GM19328 (cell line): ENCODE results near the gene IDI1.

Experiments
- ATAC-seq: cut with Tn5 transposase; IDR thresholded peaks from one replicate; pipeline ENCODE4 v1.9.1; 2021; ENCODE audit warnings: mild to moderate bottlenecking, moderate library complexity; ENCODE audit not compliant: unreplicated experiment

IDI1 gene

GRCh38 chr10:996031-996430 is 52.9 kb downstream of the IDI1 start:
- ATAC-seq: no peak

DNA sequence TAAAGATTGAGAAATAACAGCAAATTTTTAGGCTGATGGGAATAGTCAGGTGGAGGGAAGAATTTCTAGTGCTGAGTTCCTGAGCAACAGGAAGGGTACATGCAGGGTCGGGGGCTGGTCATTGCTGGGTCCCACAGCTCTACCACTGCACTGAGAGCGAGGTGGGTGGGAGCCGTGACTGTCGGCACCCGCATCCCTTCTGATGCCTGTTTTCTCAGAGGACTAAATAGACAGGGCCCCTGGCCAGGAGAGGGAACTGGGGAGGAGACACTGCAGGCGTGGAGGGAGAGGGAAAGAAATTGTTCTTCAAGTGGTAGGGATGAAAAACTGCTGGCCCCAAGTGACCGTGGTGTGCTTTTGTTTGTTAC is 53.4 kb downstream of the IDI1 start:
- ATAC-seq: no peak

DNA sequence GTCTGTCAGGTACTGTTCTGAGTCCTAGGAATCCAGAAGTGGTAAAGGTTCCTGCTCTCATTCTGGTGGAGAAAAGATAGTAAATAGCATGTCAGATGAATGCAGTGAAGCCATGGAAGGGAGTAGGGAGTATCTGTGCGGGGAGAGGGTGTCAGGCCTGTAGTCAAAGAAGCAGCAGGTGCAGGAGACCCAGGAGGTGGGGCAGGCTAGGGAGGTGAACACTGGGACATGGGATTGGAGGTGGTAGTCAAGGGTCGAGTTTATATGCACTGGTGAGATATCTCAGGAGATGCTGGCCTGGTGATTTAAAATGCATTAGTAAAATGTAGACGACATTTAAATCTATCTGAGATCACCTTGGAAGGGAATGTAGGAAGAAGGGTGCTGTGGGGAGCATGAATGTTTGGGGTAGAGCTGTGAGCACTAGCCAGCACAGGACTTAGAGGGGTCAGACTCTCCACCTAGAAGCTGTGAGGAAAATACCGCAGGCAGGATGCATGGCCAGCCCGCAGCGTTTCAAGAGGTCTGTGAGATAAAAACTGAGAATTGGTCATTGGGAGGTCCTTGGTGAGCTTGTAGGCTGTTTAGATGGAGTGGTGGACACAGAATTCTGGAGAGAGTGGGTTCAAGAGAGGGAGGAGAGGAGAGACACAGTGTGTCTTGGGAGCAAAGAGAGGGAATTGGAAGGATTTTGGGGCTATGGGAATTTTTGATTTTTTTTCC is 53.9 kb downstream of the IDI1 start:
- ATAC-seq: no peak

GRCh38 chr10:992871-993270 is 56.0 kb downstream of the IDI1 start:
- ATAC-seq: no peak

DNA sequence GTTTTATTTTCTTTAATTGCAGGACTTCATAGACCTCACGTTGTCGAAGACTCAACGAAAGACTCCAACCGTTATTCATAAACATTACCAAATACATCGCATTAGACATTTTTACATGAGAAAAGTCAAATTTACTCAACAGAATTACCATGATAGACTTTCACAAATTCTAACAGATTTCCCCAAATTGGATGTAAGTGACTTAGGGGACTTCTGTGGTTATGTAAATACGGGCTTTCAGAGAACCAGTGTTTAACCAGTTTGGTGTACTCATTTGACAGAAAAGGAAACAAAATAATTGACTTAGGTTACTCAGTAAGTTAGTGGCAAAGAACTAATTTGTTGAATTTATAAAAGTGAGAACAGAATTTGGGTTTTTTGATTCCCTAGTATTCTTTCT is 56.5 kb downstream of the IDI1 start:
- ATAC-seq: no peak

DNA sequence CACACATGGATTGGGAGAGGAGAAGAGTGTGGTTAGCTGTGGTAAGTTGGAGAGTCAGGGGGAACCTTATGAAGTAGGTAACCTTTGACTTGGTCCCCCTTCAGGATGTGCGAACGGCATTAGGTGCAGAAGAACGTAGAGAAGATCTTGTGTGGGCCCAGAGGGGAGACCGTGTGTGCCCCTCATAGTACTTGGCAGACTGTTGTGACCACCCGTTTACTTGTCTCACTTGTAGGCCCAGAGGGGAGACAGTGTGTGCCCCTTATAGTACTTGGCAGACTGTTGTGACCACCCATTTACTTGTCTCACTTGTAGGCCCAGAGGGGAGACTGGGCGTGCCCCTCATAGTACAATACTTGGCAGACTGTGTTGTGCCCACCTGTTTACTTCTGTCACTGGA is 58.1 kb downstream of the IDI1 start:
- no peak for ATAC-seq
